DND-41 (cell line): ENCODE results near the gene MARCHF9.

Experiments
- ATAC-seq: fragments of 200-7000 bp; cut with Tn5 transposase; 3 replicates; pipeline ENCODE4 v1.9.1; 2021; ENCODE audit warnings: low read depth; ENCODE audit not compliant: insufficient read depth
- DNase-seq: peaks from one replicate; pipeline ENCODE4 v3.0.0-alpha.2; 2020
- H2AFZ ChIP-seq: 2 replicates; pipeline ENCODE4 v1.6.0; 2012; ENCODE audit warnings: low read depth, low read length
- H3K27ac ChIP-seq: 2 replicates; pipeline ENCODE4 v1.5.1; 2012; ENCODE audit warnings: low read length, inconsistent platforms
- H3K27me3 ChIP-seq: fragments of 200-600 bp; sonication (generic); 2 replicates; pipeline ENCODE4 v1.6.0; 2012; ENCODE audit warnings: low read length, mild to moderate bottlenecking, inconsistent platforms; ENCODE audit not compliant: insufficient read depth, poor library complexity
- H3K36me3 ChIP-seq: 2 replicates; pipeline ENCODE4 v1.5.1; 2012; ENCODE audit warnings: low read length, inconsistent platforms; ENCODE audit not compliant: insufficient read depth
- H3K4me1 ChIP-seq: 2 replicates; pipeline ENCODE4 v1.5.1; 2012; ENCODE audit warnings: mild to moderate bottlenecking, low read length; ENCODE audit not compliant: insufficient read depth
- H3K4me2 ChIP-seq: 2 replicates; pipeline ENCODE4 v1.6.0; 2012; ENCODE audit warnings: mild to moderate bottlenecking, moderate library complexity, low read length, inconsistent platforms; ENCODE audit not compliant: insufficient read depth
- H3K4me3 ChIP-seq, 2 experiments: fragments of 200-600 bp in 1 of 2; shearing (Covaris generic) in 1 of 2; 2 replicates each; pipeline ENCODE4 v1.5.1; 2012 to 2016; ENCODE audit warnings: inconsistent platforms in 2 of 2, low read length in 2 of 2, mild to moderate bottlenecking in 2 of 2, low read depth in 1 of 2, moderate library complexity in 1 of 2
- H3K79me2 ChIP-seq: 2 replicates; pipeline ENCODE4 v1.6.0; 2012; ENCODE audit warnings: low read length, inconsistent platforms; ENCODE audit not compliant: insufficient read depth
- H3K9ac ChIP-seq: 2 replicates; pipeline ENCODE4 v1.6.0; 2012; ENCODE audit warnings: low read depth, mild to moderate bottlenecking, inconsistent platforms, low read length, moderate library complexity
- H3K9me3 ChIP-seq: 2 replicates; pipeline ENCODE4 v1.5.1; 2012; ENCODE audit warnings: low read length, moderate library complexity, mild to moderate bottlenecking, inconsistent platforms; ENCODE audit not compliant: insufficient read depth, severe bottlenecking
- H4K20me1 ChIP-seq: 2 replicates; pipeline ENCODE4 v1.6.0; 2012; ENCODE audit warnings: low read length; ENCODE audit not compliant: insufficient read depth
- CTCF ChIP-seq: IDR thresholded peaks from 2 replicates; pipeline ENCODE4 v1.5.1; 2012; ENCODE audit warnings: borderline replicate concordance, low read length, moderate library complexity, mild to moderate bottlenecking; ENCODE audit not compliant: poor library complexity, severe bottlenecking; ENCODE audit errors: extremely low read depth
- EZH2 ChIP-seq: IDR thresholded peaks from 3 replicates; pipeline ENCODE4 v1.6.1; 2012; ENCODE audit warnings: borderline replicate concordance, low read depth, mild to moderate bottlenecking, moderate library complexity, low read length, inconsistent platforms; ENCODE audit not compliant: severe bottlenecking

MARCHF9 gene

GRCh38 chr12:57808351-57808750 lies 53.4 kb downstream of the MARCHF9 start:
- Histone ChIP-seq H3K36me3 (peaks cover 5% of the 10 kb centered on the region; the same call in 1 of the 2 replicates), H3K27me3 (no peaks in the 10 kb centered on the region), H4K20me1 (no peaks in the 10 kb centered on the region), H3K9ac (no peak overlapping the region), H2AFZ (no peak overlapping the region), H3K79me2 (no peaks in the 10 kb centered on the region), H3K4me1 (no peaks in the 10 kb centered on the region), H3K27ac (no peak overlapping the region), H3K9me3 (no peaks in the 10 kb centered on the region), H3K4me2 (no peak overlapping the region), H3K4me3 (no peak overlapping the region)
- no peak for ATAC-seq
- no peak for TF ChIP-seq CTCF
- TF ChIP-seq EZH2: no peak
- DNase-seq: no peak

GRCh38 chr12:57809425-57809824 lies 54.5 kb downstream of the MARCHF9 start:
- Histone ChIP-seq H3K4me2 (no peak overlapping the region), H3K9ac (no peak overlapping the region), H3K4me1 (no peaks in the 10 kb centered on the region), H3K9me3 (no peaks in the 10 kb centered on the region), H3K4me3 (no peak overlapping the region), H4K20me1 (no peaks in the 10 kb centered on the region), H3K36me3 (peaks cover 5% of the 10 kb centered on the region; the same call in 1 of the 2 replicates), H3K27me3 (no peaks in the 10 kb centered on the region), H3K27ac (no peak overlapping the region), H3K79me2 (no peaks in the 10 kb centered on the region), H2AFZ (no peak overlapping the region)
- DNase-seq (no peak), ATAC-seq (no peak)
- TF ChIP-seq EZH2: no peak
- no peak for TF ChIP-seq CTCF
